Sigmoid colon (tissue), 7 donors: ENCODE results near the gene BIRC7. TPM values are rescaled to one million over a fixed set of nuclear protein-coding genes. Genes with fewer than 3 reads are reported as not detected.

Experiments used
- DNase-seq: peaks from one replicate; pipeline ENCODE4 v3.0.0-alpha.2; 2019
- H3K27ac ChIP-seq, 4 donors: fragments of 200-600 bp; sonication (generic); one replicate each; pipeline ENCODE4 v1.5.1; 2016 to 2019; ENCODE audit warnings: mild to moderate bottlenecking in 1 of 4
- H3K27me3 ChIP-seq, 3 donors: fragments of 200-600 bp; sonication (generic); one replicate each; pipeline ENCODE4 v1.5.1; 2019; ENCODE audit warnings: mild to moderate bottlenecking in 1 of 3
- H3K36me3 ChIP-seq, 4 donors: fragments of 200-600 bp; sonication (generic); one replicate each; pipeline ENCODE4 v1.5.1; 2016 to 2019
- H3K4me1 ChIP-seq, 4 donors: fragments of 200-600 bp; sonication (generic); one replicate each; pipeline ENCODE4 v1.5.1; 2017 to 2019
- H3K4me3 ChIP-seq, 4 donors: fragments of 200-600 bp; sonication (generic); one replicate each; pipeline ENCODE4 v1.5.1; 2017 to 2019; ENCODE audit warnings: mild to moderate bottlenecking in 2 of 4, moderate library complexity in 1 of 4
- H3K9me3 ChIP-seq, 4 donors: fragments of 200-600 bp in 3 of 4; sonication (generic) in 3 of 4; one replicate each; pipeline versions ENCODE4 v1.5.1 to v1.6.1; 2013 to 2019
- EP300 ChIP-seq, 4 donors: sonication (generic); formaldehyde crosslinking; IDR thresholded peaks; one replicate each; pipeline ENCODE4 v1.6.1; 2017; ENCODE audit warnings: antibody characterized with exemption in 4 of 4
- POLR2A ChIP-seq, 2 donors: fragments of 450-650 bp; IDR thresholded peaks; one replicate each; pipeline ENCODE4 v1.6.1; 2016; ENCODE audit warnings: antibody characterized with exemption in 2 of 2, mild to moderate bottlenecking in 2 of 2, moderate library complexity in 2 of 2
- POLR2AphosphoS5 ChIP-seq, 4 donors: sonication (generic); formaldehyde crosslinking; IDR thresholded peaks; one replicate each; pipeline ENCODE4 v1.6.1; 2017; ENCODE audit warnings: antibody characterized with exemption in 4 of 4
- WGBS, 2 donors: extraction: QIAGEN DNeasy Blood & Tissue Kit; methylation state at CpG; one replicate each; pipeline ENCODE4 v1.1.7; 2013; 5-methylcytosine and 5-hydroxymethylcytosine counted together
- intact Hi-C: fragments of 100-400 bp; cut with DNase I; formaldehyde crosslinking; loops from one replicate; pipeline ENCODE4 v1.15.1; 2023
- polyA plus RNA-seq, 3 donors: library from polyadenylated mRNA; stranded (reverse); fragments of 200-250 nt; gene quantifications; one replicate each; pipeline ENCODE4 v1.2.3, GENCODE V29; 2013
- total RNA-seq, 4 donors: library from RNA; depleted of rRNA; stranded (reverse); fragments of >200 nt; gene quantifications; one replicate each; pipeline ENCODE4 v1.1.0, GENCODE V29; 2016
- TF ChIP-seq, protein P1 (sequence below), 4 experiments: fragments of 450-650 bp in 3 of 4; fragments of 200-600 bp in 1 of 4; IDR thresholded peaks; one replicate each; pipeline ENCODE4 v1.5.1; 2016 to 2019; ENCODE audit warnings: antibody characterized with exemption in 4 of 4, mild to moderate bottlenecking in 3 of 4, moderate library complexity in 2 of 4
- donor health status: healthy with polysubstance abuse.
- donor health status: Bipolar disorder and iron deficiency.
- donor health status: healthy.

Gene BIRC7
- total and polyA plus RNA-seq, 7 donors = 0.15 to 1.2 (median 0.66) TPM; not detected in 3

DNA sequence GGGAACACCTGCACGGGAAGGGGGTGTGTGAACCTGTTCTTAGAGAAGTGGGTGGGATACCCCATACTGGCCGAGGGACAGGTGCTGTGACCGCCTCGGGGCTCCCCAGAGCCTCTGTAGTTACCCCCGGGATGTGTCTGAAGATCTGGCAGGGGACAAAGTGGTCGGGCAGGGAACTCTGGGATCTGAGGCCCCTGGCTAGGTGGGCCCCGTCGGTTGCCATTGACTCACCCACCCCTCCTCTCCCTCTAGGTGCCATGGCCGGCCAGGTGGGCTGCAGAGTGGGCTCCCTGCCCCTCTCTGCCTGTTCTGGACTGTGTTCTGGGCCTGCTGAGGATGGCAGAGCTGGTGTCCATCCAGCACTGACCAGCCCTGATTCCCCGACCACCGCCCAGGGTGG, 4.3 kb downstream of the BIRC7 start:
- Histone ChIP-seq H3K9me3 (no peaks in the 10 kb centered on the region), H3K36me3 (no peaks in the 10 kb centered on the region), H3K4me1 (no peaks in the 10 kb centered on the region), H3K27me3 (peaks cover 0 to 21% (median 9%) of the 10 kb centered on the region in 3 donors), H3K27ac (no peak overlapping the region), H3K4me3 (no peak overlapping the region)
- DNase-seq = no peak
- intact Hi-C loops = no loop called here
- WGBS, 2 donors = 87 to 88% methylated on average over 11 of the region's 11 CpGs
- no peak for TF ChIP-seq EP300 (IDR thresholded peaks at IDR 0.05)
- TF ChIP-seq, protein P1, sequence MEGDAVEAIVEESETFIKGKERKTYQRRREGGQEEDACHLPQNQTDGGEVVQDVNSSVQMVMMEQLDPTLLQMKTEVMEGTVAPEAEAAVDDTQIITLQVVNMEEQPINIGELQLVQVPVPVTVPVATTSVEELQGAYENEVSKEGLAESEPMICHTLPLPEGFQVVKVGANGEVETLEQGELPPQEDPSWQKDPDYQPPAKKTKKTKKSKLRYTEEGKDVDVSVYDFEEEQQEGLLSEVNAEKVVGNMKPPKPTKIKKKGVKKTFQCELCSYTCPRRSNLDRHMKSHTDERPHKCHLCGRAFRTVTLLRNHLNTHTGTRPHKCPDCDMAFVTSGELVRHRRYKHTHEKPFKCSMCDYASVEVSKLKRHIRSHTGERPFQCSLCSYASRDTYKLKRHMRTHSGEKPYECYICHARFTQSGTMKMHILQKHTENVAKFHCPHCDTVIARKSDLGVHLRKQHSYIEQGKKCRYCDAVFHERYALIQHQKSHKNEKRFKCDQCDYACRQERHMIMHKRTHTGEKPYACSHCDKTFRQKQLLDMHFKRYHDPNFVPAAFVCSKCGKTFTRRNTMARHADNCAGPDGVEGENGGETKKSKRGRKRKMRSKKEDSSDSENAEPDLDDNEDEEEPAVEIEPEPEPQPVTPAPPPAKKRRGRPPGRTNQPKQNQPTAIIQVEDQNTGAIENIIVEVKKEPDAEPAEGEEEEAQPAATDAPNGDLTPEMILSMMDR (IDR thresholded peaks at IDR 0.05) = no peak

DNA sequence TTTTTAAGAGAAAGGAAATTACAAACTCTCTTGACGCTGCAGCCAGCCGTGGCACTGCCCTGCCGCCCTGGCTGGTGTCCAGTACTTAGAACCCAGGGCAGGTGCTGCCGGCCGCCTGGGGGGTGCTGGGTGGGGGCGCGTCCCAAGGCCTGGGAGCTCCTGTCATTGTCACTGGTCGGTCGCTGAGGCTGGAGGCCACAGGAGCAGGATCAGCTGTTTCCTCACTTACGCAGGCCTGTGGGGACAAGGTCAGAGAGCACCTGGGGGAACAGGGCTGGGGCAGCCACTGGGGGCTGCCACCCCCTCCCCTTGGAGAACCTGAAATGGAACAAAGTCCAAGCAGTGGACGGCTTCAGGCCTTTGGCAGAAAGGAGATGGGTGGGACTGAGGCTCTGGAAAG, 5.6 kb downstream of the BIRC7 start:
- TF ChIP-seq, protein P1 (IDR thresholded peaks at IDR 0.05) = no peak
- TF ChIP-seq POLR2AphosphoS5 (IDR thresholded peaks at IDR 0.05) = no peak
- no peak for TF ChIP-seq EP300 (IDR thresholded peaks at IDR 0.05)
- TF ChIP-seq POLR2A (IDR thresholded peaks at IDR 0.05) = no peak
- WGBS, 2 donors = 11 to 51% methylated on average over 11 of the region's 11 CpGs
- intact Hi-C loops = no loop called here

GRCh38 chr20:63242736-63243135, 7.0 kb downstream of the BIRC7 start:
- Histone ChIP-seq H3K27ac (no peak overlapping the region), H3K4me1 (no peaks in the 10 kb centered on the region), H3K36me3 (no peaks in the 10 kb centered on the region), H3K27me3 (peaks cover 0 to 21% (median 3%) of the 10 kb centered on the region in 3 donors), H3K4me3 (no peak overlapping the region), H3K9me3 (no peaks in the 10 kb centered on the region)
- intact Hi-C loops = no loop called here
- DNase-seq = no peak
- TF ChIP-seq EP300 (IDR thresholded peaks at IDR 0.05) = no peak
- TF ChIP-seq POLR2AphosphoS5 (IDR thresholded peaks at IDR 0.05) = no peak
- no peak for TF ChIP-seq POLR2A (IDR thresholded peaks at IDR 0.05)
- TF ChIP-seq, protein P1 (IDR thresholded peaks at IDR 0.05) = no peak
- 89 to 90% methylated on average over 21 of the region's 21 CpGs for WGBS, 2 donors

More for the DNA sequence above, 5.6 kb downstream of the BIRC7 start:
- Histone ChIP-seq H3K36me3 (no peaks in the 10 kb centered on the region), H3K9me3 (no peaks in the 10 kb centered on the region), H3K27me3 (peaks cover 0 to 12% (median under 1%) of the 10 kb centered on the region in 3 donors), H3K27ac (no peak overlapping the region), H3K4me3 (no peak overlapping the region), H3K4me1 (no peaks in the 10 kb centered on the region)
- no peak for DNase-seq

GRCh38 chr20:63243604-63244247, 8.0 kb downstream of the BIRC7 start:
- intact Hi-C loops = no loop called here
- Histone ChIP-seq H3K36me3 (no peaks in the 10 kb centered on the region), H3K27ac (no peak overlapping the region), H3K9me3 (no peaks in the 10 kb centered on the region), H3K4me1 (no peaks in the 10 kb centered on the region), H3K4me3 (no peak overlapping the region), H3K27me3 (peaks cover 0 to 31% (median 13%) of the 10 kb centered on the region in 3 donors)
- DNase-seq = no peak
- no peak for TF ChIP-seq POLR2A (IDR thresholded peaks at IDR 0.05)
- TF ChIP-seq, protein P1 (IDR thresholded peaks at IDR 0.05) = no peak
- TF ChIP-seq POLR2AphosphoS5 (IDR thresholded peaks at IDR 0.05) = no peak
- TF ChIP-seq EP300 (IDR thresholded peaks at IDR 0.05) = no peak
- WGBS, 2 donors = 82 to 84% methylated on average over 25 of the region's 25 CpGs

DNA sequence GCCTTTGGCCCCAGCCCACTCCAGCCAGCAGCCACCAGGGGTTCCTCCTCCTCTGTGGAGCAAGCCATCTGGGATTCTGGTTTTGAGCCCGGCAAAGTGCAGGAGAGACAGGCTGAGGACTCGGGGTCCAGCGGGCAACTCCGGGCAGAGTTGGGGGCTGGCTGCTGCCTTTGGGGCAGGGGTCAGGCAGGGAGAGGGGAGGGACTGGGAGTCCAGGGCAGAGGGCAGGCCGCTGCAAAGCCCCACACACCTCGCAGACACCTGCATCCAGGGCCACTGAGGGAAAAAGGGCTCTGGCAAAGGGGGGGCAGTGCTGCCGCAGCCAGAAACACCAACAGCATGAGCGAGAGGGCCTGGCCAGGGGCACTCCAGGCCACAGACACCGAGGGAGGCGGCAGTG, 8.8 kb downstream of the BIRC7 start:
- H3K9me3 ChIP-seq = no peaks in the 10 kb centered on the region
- no peaks in the 10 kb centered on the region for H3K36me3 ChIP-seq
- WGBS, 2 donors = 75 to 88% methylated on average over 10 of the region's 10 CpGs
- TF ChIP-seq, protein P1 (IDR thresholded peaks at IDR 0.05) = no peak
- TF ChIP-seq EP300 (IDR thresholded peaks at IDR 0.05) (no peak), POLR2A (IDR thresholded peaks at IDR 0.05) (no peak), POLR2AphosphoS5 (IDR thresholded peaks at IDR 0.05) (no peak)
- intact Hi-C loops = no loop called here
- peaks cover 0 to 38% (median 17%) of the 10 kb centered on the region in 3 donors for H3K27me3 ChIP-seq
- DNase-seq = no peak
- H3K4me1 ChIP-seq = no peaks in the 10 kb centered on the region
- no peak overlapping the region for H3K27ac ChIP-seq
- H3K4me3 ChIP-seq = no peak overlapping the region
